Thoracic aorta (tissue), 2 donors: ENCODE measurements around the gene TRIP13. TPM values are rescaled to one million over a fixed set of nuclear protein-coding genes. Genes with fewer than 3 reads are reported as not detected.

ENCODE experiments used
- ATAC-seq: fragments of 150-250 bp; one replicate; pipeline ENCODE4 v1.8.0; 2017; ENCODE audit warnings: low read depth; ENCODE audit not compliant: insufficient number of reproducible peaks, low FRiP score
- DNase-seq: peaks from one replicate; pipeline ENCODE4 v3.0.0-alpha.2; 2020; ENCODE audit warnings: low spot score
- H3K27ac ChIP-seq, 2 donors: fragments of 200-600 bp; sonication (generic); 1 replicate in 1 of 2; 2 replicates in 1 of 2; pipeline ENCODE4 v1.5.1; 2016; ENCODE audit warnings: mild to moderate bottlenecking in 2 of 2, moderate library complexity in 2 of 2
- H3K27me3 ChIP-seq: fragments of 200-600 bp; sonication (generic); replicated peaks from 2 replicates; pipeline ENCODE4 v1.6.0; 2016; ENCODE audit warnings: mild to moderate bottlenecking; ENCODE audit not compliant: insufficient read depth
- H3K36me3 ChIP-seq: fragments of 200-600 bp; sonication (generic); one replicate; pipeline ENCODE4 v1.5.1; 2016
- H3K4me1 ChIP-seq, 2 donors: fragments of 200-600 bp; sonication (generic); 1 replicate in 1 of 2; 2 replicates in 1 of 2; pipeline versions ENCODE4 v1.5.1 to v1.6.0; 2016; ENCODE audit warnings: low read depth in 2 of 2, mild to moderate bottlenecking in 1 of 2; ENCODE audit not compliant: control insufficient read depth in 1 of 2
- H3K4me3 ChIP-seq: fragments of 200-600 bp; sonication (generic); 2 replicates; pipeline ENCODE4 v1.5.1; 2016; ENCODE audit warnings: mild to moderate bottlenecking
- H3K9me3 ChIP-seq: fragments of 200-600 bp; sonication (generic); 2 replicates; pipeline ENCODE4 v1.5.1; 2016
- total RNA-seq, 2 donors: library from RNA; depleted of rRNA; stranded (reverse); fragments of >200 nt; gene quantifications; one replicate each; pipeline versions ENCODE4 v1.1.0 to v1.2.3, GENCODE V29; 2016
- TF ChIP-seq, protein P1 (sequence below): fragments of 200-600 bp; sonication (generic); IDR thresholded peaks from one replicate; pipeline ENCODE4 v1.5.1; 2019; ENCODE audit warnings: antibody characterized with exemption

Gene TRIP13
- total RNA-seq, 2 donors from 2014 or later, result 1.6 TPM; not detected in 1

DNA sequence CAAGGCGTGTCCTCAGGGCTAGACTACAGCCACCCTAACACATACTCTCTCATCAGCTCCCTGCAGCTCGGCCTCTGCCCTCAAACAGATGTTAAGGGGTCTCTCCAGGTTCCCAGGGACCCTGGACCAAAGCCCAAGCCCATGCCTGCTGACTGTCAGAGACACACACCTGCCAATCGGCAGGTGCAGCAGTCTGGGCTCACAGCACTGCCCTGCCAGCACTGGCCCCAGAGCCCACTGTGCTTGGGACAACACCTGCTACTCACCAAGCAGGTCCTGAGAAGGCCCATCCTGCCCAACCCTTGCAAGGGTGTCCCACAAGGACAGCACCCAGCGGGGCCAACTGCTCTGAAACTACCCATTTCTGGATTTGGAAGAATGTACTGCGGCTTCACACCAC, 21.7 kb upstream of the TRIP13 start:
- H3K9me3 ChIP-seq, result no peaks in the 10 kb centered on the region
- TF ChIP-seq, protein P1, sequence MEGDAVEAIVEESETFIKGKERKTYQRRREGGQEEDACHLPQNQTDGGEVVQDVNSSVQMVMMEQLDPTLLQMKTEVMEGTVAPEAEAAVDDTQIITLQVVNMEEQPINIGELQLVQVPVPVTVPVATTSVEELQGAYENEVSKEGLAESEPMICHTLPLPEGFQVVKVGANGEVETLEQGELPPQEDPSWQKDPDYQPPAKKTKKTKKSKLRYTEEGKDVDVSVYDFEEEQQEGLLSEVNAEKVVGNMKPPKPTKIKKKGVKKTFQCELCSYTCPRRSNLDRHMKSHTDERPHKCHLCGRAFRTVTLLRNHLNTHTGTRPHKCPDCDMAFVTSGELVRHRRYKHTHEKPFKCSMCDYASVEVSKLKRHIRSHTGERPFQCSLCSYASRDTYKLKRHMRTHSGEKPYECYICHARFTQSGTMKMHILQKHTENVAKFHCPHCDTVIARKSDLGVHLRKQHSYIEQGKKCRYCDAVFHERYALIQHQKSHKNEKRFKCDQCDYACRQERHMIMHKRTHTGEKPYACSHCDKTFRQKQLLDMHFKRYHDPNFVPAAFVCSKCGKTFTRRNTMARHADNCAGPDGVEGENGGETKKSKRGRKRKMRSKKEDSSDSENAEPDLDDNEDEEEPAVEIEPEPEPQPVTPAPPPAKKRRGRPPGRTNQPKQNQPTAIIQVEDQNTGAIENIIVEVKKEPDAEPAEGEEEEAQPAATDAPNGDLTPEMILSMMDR, result no peak
- H3K4me3 ChIP-seq, result no peak overlapping the region
- DNase-seq (no peak), ATAC-seq (no peak)
- no peaks in the 10 kb centered on the region for H3K27me3 ChIP-seq
- no peak overlapping the region for H3K27ac ChIP-seq
- no peaks in the 10 kb centered on the region for H3K4me1 ChIP-seq
- H3K36me3 ChIP-seq, result peaks cover 69% of the 10 kb centered on the region

DNA sequence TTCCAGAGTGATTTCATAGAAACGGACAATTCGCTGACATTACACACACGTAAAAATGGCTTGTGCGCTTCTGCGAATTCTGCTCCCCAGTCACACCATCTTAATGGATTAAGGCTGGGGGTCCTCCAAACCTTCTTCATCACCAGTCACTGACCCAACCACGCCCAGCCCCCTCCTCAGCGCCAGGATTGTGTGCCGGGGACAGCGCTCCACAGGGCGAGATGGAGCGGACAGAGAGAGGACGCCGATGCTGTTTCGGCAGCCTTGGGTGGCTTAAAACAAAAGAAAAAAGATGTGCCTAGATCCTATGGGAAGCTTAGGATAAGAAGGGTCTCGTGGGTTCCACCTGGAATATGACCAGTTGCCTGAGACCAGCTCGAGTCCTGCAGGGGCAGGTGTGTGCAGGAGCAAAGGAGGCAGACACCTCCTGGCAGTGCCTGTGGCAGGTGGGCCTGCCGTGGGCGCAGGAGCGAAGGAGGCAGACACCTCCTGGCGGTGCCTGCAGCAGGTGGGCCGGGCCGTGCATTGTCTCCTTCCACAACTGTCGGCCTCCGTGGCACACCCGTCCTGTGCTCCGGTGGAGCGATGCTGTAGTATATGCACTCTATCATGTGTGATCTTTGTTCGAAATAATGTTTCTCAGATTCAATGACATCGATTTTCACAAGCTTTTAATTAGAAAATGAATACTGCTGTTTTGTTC, 20.9 kb upstream of the TRIP13 start:
- Histone ChIP-seq H3K27me3 (no peaks in the 10 kb centered on the region), H3K27ac (no peak overlapping the region), H3K4me3 (no peak overlapping the region), H3K4me1 (no peaks in the 10 kb centered on the region), H3K9me3 (no peaks in the 10 kb centered on the region), H3K36me3 (peaks cover 73% of the 10 kb centered on the region)
- TF ChIP-seq, protein P1, result no peak
- DNase-seq (no peak), ATAC-seq (no peak)

DNA sequence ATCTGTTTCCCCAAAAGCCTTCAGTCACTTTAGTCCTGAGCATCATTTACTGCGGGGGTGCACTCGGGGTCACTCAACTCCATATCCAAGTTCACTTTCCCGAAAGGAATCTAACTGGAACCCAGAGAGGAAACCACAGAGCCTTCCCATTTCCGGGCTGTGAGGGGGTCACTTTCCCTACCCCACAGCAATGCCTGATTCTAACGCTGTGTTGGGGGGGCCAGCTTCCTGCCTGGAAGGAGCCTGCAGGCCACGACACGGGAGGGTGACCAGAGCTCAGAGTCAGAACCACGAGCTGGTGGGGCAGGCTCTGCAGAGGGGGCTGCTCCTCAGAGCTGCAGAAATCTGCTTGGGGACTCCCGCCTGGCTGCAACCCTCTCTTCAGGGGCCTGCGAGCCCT, 20.4 kb upstream of the TRIP13 start:
- Histone ChIP-seq H3K4me1 (no peaks in the 10 kb centered on the region), H3K36me3 (peaks cover 75% of the 10 kb centered on the region), H3K27ac (no peak overlapping the region), H3K27me3 (no peaks in the 10 kb centered on the region), H3K9me3 (no peaks in the 10 kb centered on the region), H3K4me3 (no peak overlapping the region)
- TF ChIP-seq, protein P1, result no peak
- no peak for ATAC-seq
- no peak for DNase-seq

DNA sequence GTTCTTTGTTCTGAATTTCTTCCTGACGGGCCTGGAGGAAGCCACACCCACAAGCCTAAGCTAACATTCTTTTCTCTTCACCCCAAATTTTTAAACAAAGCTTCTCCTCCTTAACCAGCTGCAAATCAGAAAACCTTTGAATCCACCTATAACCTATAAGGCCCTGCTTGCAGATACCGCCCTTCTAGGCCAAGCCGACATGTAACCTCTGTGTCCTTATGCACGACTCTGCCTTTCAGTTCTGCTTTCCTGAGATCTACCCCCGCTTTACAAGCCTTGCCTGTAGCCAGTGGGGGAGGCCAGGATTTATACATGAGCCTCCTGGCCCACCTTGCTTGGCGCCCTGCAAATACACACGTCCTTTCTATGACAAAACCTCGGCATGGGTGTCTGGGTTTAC, 19.4 kb upstream of the TRIP13 start:
- Histone ChIP-seq H3K27ac (no peak overlapping the region), H3K27me3 (no peaks in the 10 kb centered on the region), H3K4me3 (no peak overlapping the region), H3K9me3 (no peaks in the 10 kb centered on the region), H3K4me1 (no peaks in the 10 kb centered on the region), H3K36me3 (peaks cover 76% of the 10 kb centered on the region)
- TF ChIP-seq, protein P1, result no peak
- no peak for DNase-seq
- ATAC-seq, result no peak

DNA sequence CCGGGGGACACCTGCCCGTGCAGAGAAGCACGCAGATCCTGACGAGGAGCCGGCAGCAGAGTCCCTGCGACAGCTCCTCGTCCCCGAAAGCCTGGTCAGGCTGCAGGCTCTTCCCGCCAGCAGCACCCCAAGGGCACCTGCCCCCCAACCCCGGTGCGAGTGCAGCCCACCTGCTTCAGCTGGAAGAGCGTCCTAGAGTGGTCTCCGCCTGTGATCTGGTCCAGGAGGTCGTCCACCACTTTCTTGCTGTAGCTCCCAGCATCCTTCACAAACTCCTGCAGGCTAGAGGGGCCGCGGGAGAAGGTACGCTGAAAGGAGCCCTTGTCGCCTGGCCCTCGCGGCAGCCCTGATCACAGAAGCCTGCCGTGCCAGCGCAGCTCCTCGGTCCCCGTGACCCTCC, 16.8 kb upstream of the TRIP13 start:
- H3K9me3 ChIP-seq, result no peaks in the 10 kb centered on the region
- TF ChIP-seq, protein P1, result no peak
- no peak overlapping the region for H3K27ac ChIP-seq
- no peaks in the 10 kb centered on the region for H3K27me3 ChIP-seq
- peaks cover 55% of the 10 kb centered on the region for H3K36me3 ChIP-seq
- H3K4me3 ChIP-seq, result no peak overlapping the region
- ATAC-seq (no peak), DNase-seq (no peak)
- H3K4me1 ChIP-seq, result no peaks in the 10 kb centered on the region
